ENCODE data around the gene DCUN1D4. TPM values are rescaled to one million over a fixed set of nuclear protein-coding genes. Genes with fewer than 3 reads are reported as not detected.

The DCUN1D4 gene
- total RNA-seq (2014; rRNA removed; shearing (Covaris generic)), result 29.3 and 39.8 TPM in 2 replicates
- polyA plus RNA-seq (2014; cell fraction: nucleus; rRNA removed), result 80.2 and 97.9 TPM in 2 replicates

- peak; percentile 97 for DNase-seq (ENCODE audit: extremely low read depth, low read depth)
Measured at GRCh38 chr4:51842554-51843308, at the start of gene DCUN1D4. TSS of gene DCUN1D4 (plus strand) at chr4:51843153. CDS start at chr4:51843243, 90 bp downstream.

GRCh38 chr4:51820443-51821234 lies 22.3 kb upstream of the DCUN1D4 start:
- DNase-seq (ENCODE audit: extremely low read depth, low read depth), result no peak

GRCh38 chr4:51825341-51825740 lies 17.6 kb upstream of the DCUN1D4 start:
- DNase-seq (ENCODE audit: extremely low read depth, low read depth), result no peak

GRCh38 chr4:51830156-51830720 lies 12.7 kb upstream of the DCUN1D4 start:
- no peak for DNase-seq (ENCODE audit: extremely low read depth, low read depth)

- peak; percentile 46 for DNase-seq (ENCODE audit: extremely low read depth, low read depth)
Measured at GRCh38 chr4:51831133-51831532, 11.8 kb upstream of the DCUN1D4 start.

GRCh38 chr4:51833236-51833635 lies 9.7 kb upstream of the DCUN1D4 start:
- DNase-seq (ENCODE audit: extremely low read depth, low read depth), result no peak

GRCh38 chr4:51835079-51835478 lies 7.9 kb upstream of the DCUN1D4 start:
- DNase-seq (ENCODE audit: extremely low read depth, low read depth), result no peak

GRCh38 chr4:51835855-51836254 lies 7.1 kb upstream of the DCUN1D4 start:
- DNase-seq (ENCODE audit: extremely low read depth, low read depth), result no peak

GRCh38 chr4:51836549-51836948 lies 6.4 kb upstream of the DCUN1D4 start:
- no peak for DNase-seq (ENCODE audit: extremely low read depth, low read depth)

GRCh38 chr4:51840781-51841180 lies 2.2 kb upstream of the DCUN1D4 start:
- no peak for DNase-seq (ENCODE audit: extremely low read depth, low read depth)

- DNase-seq (ENCODE audit: extremely low read depth, low read depth), result no peak
Measured at GRCh38 chr4:51842167-51842553, 793 bp upstream of the DCUN1D4 start.

- peak; percentile 40 for DNase-seq (ENCODE audit: extremely low read depth, low read depth)
Measured at GRCh38 chr4:51843309-51844152, 578 bp downstream of the DCUN1D4 start.

- DNase-seq (ENCODE audit: extremely low read depth, low read depth), result peak; percentile 71
Measured at GRCh38 chr4:51844153-51845054, 1.5 kb downstream of the DCUN1D4 start.

- DNase-seq (ENCODE audit: extremely low read depth, low read depth), result no peak
Measured at GRCh38 chr4:51845055-51845426, 2.1 kb downstream of the DCUN1D4 start.

GRCh38 chr4:51845711-51846110 lies 2.8 kb downstream of the DCUN1D4 start:
- DNase-seq (ENCODE audit: extremely low read depth, low read depth), result no peak

GRCh38 chr4:51849430-51849829 lies 6.5 kb downstream of the DCUN1D4 start:
- no peak for DNase-seq (ENCODE audit: extremely low read depth, low read depth)

GRCh38 chr4:51850294-51850693 lies 7.3 kb downstream of the DCUN1D4 start:
- DNase-seq (ENCODE audit: extremely low read depth, low read depth), result no peak

- DNase-seq (ENCODE audit: extremely low read depth, low read depth), result no peak
Measured at GRCh38 chr4:51851090-51851936, 8.4 kb downstream of the DCUN1D4 start.

- DNase-seq (ENCODE audit: extremely low read depth, low read depth), result no peak
Measured at GRCh38 chr4:51851937-51852290, 9.0 kb downstream of the DCUN1D4 start.

Measured in NCI-H460 (cell line).